ENCODE results near the gene TENT4B.

TENT4B gene

DNA sequence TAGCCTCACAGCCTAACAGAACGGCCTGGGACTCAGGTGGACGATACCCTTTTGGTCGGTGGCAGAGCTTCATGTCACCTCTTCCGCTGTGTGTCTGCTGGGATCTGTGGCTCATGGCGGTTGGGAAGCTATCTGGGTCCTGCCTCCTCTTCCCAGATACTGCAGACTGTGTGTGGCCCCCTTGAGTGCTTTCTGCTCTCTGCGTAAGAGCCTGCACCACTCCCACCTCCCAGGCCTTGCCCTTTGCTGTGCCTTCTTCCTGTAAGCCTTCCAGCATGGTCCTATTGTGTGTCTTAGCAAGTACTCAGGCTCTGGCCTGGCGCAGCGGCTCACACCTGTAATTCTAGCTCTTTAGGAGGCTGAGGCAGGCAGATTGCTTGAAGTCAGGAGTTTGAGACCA lies 95.7 kb downstream of the TENT4B start:
- DNase-seq (ENCODE audit: low read depth), result no peak
- no peak overlapping the region for H3K4me3 ChIP-seq (ENCODE audit: low read length)
- TF ChIP-seq, protein P1, sequence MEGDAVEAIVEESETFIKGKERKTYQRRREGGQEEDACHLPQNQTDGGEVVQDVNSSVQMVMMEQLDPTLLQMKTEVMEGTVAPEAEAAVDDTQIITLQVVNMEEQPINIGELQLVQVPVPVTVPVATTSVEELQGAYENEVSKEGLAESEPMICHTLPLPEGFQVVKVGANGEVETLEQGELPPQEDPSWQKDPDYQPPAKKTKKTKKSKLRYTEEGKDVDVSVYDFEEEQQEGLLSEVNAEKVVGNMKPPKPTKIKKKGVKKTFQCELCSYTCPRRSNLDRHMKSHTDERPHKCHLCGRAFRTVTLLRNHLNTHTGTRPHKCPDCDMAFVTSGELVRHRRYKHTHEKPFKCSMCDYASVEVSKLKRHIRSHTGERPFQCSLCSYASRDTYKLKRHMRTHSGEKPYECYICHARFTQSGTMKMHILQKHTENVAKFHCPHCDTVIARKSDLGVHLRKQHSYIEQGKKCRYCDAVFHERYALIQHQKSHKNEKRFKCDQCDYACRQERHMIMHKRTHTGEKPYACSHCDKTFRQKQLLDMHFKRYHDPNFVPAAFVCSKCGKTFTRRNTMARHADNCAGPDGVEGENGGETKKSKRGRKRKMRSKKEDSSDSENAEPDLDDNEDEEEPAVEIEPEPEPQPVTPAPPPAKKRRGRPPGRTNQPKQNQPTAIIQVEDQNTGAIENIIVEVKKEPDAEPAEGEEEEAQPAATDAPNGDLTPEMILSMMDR (conservative IDR thresholded peaks at IDR 0.05; ENCODE audit: low read depth, low read length), result no peak

DNA sequence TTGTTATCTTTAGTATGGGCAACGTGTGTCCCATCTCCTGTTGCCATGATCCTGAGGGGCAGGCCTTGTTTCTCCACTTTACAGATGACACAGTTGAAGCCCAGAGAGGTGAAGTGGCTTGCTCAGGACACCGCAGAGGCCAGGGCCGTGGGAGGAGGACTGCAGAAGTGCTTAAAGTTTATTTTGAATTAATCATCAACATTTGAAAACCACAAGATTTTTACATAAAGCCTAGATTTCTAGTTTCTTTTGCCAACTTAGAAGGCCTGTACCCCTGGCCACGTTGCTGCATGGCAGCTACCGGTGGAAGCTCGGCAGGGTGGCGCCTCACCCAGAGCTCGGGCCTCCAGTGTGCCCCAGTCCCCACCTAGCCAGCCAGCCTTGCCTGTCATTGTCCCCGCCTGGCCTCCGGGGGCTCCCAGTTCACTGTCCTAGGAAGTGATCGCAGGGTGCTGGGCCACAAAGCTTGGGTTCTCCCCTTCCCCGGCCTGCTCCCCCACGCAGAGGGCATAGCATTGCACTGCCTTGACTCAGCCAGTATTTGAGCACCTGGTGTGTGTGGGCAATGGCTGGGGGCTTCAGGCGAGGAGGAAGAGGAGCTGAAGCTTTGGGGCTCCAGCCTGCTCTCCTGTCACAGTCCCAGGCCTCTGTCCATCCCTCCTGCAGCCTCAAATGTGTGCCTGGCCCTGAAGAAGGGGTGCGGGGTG lies 98.4 kb downstream of the TENT4B start:
- H3K4me3 ChIP-seq (ENCODE audit: low read length), result no peak overlapping the region
- TF ChIP-seq, protein P1 (conservative IDR thresholded peaks at IDR 0.05; ENCODE audit: low read depth, low read length), result no peak
- DNase-seq (ENCODE audit: low read depth), result no peak

DNA sequence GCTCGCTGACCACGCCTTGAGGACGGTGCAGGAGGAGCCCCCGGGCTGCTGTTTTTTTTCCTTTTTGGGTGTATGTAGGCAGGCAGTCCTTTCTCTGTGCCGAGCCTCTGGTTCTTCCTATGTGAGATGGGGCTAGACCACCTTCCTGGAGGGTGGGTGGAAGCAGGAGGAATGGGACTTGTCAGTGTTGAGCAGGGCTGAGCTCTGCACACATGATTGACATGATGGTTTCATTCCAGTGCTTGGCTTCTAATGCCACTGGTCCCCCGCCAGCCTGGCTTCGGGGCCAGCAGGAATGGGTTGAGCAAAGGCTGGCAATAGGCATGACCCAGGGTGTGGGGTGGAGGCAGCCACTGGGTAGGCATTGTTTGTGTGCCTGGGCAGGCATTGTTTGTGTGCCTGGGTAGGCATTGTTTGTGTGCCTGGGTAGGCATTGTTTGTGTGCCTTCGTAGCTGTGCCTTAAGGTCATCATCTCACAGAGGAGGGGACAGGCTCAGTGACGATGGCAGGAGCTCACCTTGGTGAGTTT lies 99.0 kb downstream of the TENT4B start:
- DNase-seq (ENCODE audit: low read depth), result no peak
- H3K4me3 ChIP-seq (ENCODE audit: low read length), result no peak overlapping the region
- TF ChIP-seq, protein P1 (conservative IDR thresholded peaks at IDR 0.05; ENCODE audit: low read depth, low read length), result no peak

DNA sequence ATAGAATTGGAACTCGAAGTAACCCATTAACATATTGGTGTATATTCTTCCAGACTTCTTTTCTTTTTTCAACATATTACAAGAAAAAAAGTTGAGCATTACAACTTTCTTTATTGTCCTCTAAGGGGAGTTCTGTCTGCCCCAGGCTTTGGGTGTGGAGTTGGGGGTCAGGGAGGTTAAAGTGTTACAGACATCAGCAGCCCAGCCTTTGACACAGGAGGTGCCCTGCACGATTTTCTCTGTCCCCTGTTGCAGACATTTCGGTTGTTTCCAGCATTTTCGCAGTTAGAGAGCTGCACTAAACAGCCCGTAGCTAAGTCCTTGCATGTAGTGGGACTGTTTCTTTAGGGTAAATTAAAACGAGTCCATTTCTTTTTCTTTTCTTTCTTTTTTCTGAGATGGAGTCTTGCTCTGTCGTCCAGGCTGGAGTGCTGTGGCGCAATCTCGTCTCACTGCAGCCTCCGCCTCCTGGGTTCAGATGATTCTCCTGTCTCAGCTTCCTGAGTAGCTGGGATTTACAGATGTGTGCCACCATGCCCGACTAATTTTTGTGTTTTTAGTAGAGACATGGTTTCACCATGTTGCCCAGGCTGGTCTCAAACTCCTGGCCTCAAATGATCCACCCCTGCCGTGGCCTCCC lies 99.9 kb downstream of the TENT4B start:
- TF ChIP-seq, protein P1 (conservative IDR thresholded peaks at IDR 0.05; ENCODE audit: low read depth, low read length), result no peak
- no peak for DNase-seq (ENCODE audit: low read depth)
- no peak overlapping the region for H3K4me3 ChIP-seq (ENCODE audit: low read length)

DNA sequence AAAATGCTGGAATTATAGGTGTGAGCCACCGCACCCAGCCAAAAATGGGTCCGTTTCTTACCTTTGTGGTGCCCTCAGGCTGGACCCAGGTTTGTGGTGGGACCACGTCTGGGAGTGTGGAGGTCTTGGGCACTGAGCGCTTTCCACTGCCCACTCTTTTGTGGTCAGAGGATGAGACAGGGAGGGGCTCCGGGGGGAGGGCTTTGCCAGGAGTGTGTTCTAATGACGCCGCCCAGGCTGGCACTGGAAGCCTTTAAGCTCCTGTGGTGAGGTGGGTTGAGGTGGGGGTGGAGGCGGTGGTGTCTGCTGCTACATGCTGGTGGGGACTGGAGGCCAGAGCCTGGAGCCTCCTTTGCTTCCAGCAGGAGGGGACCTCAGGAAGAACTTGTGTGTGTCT lies 100.4 kb downstream of the TENT4B start:
- no peak overlapping the region for H3K4me3 ChIP-seq (ENCODE audit: low read length)
- DNase-seq (ENCODE audit: low read depth), result no peak
- TF ChIP-seq, protein P1 (conservative IDR thresholded peaks at IDR 0.05; ENCODE audit: low read depth, low read length), result no peak

DNA sequence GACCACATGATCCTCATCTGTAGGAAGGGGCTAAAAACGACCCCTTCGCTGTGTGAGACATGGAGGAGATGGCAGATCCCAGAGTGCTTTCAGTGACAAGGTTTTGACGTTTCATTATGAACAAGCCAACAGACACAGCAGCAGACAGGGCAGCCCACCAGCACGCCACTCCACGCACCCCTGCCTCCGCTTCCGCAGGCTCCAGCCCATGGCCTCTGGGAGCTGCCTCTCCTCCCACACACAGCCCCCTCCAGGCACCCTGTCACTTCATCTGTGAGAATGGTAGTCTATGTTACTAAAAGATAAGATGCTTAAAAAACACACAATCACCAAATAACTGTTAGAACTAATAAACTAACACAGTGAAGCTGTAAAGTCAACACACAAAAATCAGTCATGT lies 101.0 kb downstream of the TENT4B start:
- DNase-seq (ENCODE audit: low read depth), result no peak
- TF ChIP-seq, protein P1 (conservative IDR thresholded peaks at IDR 0.05; ENCODE audit: low read depth, low read length), result no peak
- no peak overlapping the region for H3K4me3 ChIP-seq (ENCODE audit: low read length)

DNA sequence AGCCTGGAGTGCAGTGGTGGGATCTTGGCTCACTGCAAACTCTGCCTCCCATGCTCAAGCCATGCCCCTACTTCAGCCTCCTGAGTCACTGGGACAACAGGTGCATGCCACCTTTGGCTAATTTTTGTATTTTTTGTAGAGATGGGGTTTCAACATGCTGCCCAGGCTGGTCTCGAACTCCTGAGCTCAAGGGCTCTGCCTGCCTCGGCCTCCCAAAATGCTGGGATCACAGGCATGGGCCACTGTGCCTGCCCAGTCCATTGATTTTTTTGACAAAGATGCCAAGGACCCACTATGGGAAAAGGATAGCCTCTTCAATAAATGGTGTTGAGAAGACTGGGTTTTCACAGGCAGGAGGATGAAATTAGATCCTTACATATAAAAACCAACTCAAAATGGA lies 102.4 kb downstream of the TENT4B start:
- no peak for DNase-seq (ENCODE audit: low read depth)
- no peak overlapping the region for H3K4me3 ChIP-seq (ENCODE audit: low read length)
- TF ChIP-seq, protein P1 (conservative IDR thresholded peaks at IDR 0.05; ENCODE audit: low read depth, low read length), result no peak

Measured in retinal pigment epithelial cell (primary cell).